ENCODE data around the gene RNF6.
"Not testable (repeated sequence)": the region's sequence is repeated elsewhere in the genome, so short reads cannot be mapped to it uniquely, and the experiment has no call there.

The RNF6 gene
- 67.3 to 174 (median 133) reads per million in 9 experiments for total RNA-seq

- H3K36me3 Mint-ChIP-seq (ENCODE audit: insufficient read depth): peaks cover 45% of the 10 kb centered on the region
- H3K27me3 Mint-ChIP-seq: peaks cover 5 to 10% of the 10 kb centered on the region in 2 donors
- DNase-seq (peak; percentile 82 to 91 (median 84)), ATAC-seq (replicated peaks) (peak; percentile 94)
- H3K4me1 Mint-ChIP-seq (ENCODE audit: low read depth in 2 of 2): peaks cover 29 to 30% of the 10 kb centered on the region in 2 donors
- H3K9me3 Mint-ChIP-seq: peaks cover 0 to 8% of the 10 kb centered on the region in 2 donors
- H3K27ac Mint-ChIP-seq: peak within 1 kb of the TSS; percentile 96 to 98
- H3K4me3 Mint-ChIP-seq: peak within 1 kb of the TSS; percentile 96 to 99
Observed at GRCh38 chr13:26221721-26222519, at the start of gene RNF6. TSS of gene RNF6 (minus strand) at chr13:26222314. CDS start at chr13:26219649, 2,665 bp downstream.

- Mint-ChIP-seq H3K36me3 (ENCODE audit: insufficient read depth) (peaks cover 1% of the 10 kb centered on the region), H3K4me3 (no peak overlapping the region), H3K27ac (no peak overlapping the region), H3K27me3 (no peaks in the 10 kb centered on the region), H3K4me1 (ENCODE audit: low read depth in 2 of 2) (peaks cover 21 to 32% of the 10 kb centered on the region in 2 donors), H3K9me3 (no peaks in the 10 kb centered on the region)
- no peak for DNase-seq
- no peak for ATAC-seq (replicated peaks)
Observed at GRCh38 chr13:26270707-26271106, 48.6 kb upstream of the RNF6 start.

GRCh38 chr13:26266311-26266710 is 44.2 kb upstream of the RNF6 start:
- Mint-ChIP-seq H3K27me3 (no peaks in the 10 kb centered on the region), H3K4me1 (ENCODE audit: low read depth in 2 of 2) (peaks cover 32 to 33% of the 10 kb centered on the region in 2 donors), H3K27ac (no peak overlapping the region), H3K9me3 (no peaks in the 10 kb centered on the region), H3K4me3 (no peak overlapping the region), H3K36me3 (ENCODE audit: insufficient read depth) (no peaks in the 10 kb centered on the region)
- no peak for ATAC-seq (replicated peaks)
- no peak for DNase-seq

- Mint-ChIP-seq H3K27me3 (no peaks in the 10 kb centered on the region), H3K4me3 (no peak overlapping the region), H3K36me3 (ENCODE audit: insufficient read depth) (peaks cover 2% of the 10 kb centered on the region), H3K27ac (no peak overlapping the region), H3K4me1 (ENCODE audit: low read depth in 2 of 2) (peaks cover 31 to 45% of the 10 kb centered on the region in 2 donors), H3K9me3 (no peaks in the 10 kb centered on the region)
- ATAC-seq (replicated peaks): no peak
- DNase-seq: no peak
Observed at GRCh38 chr13:26262156-26262555, 40.0 kb upstream of the RNF6 start.

- ATAC-seq (replicated peaks): no peak
- no peak overlapping the region for H3K27ac Mint-ChIP-seq
- H3K4me1 Mint-ChIP-seq (ENCODE audit: low read depth in 2 of 2): peaks cover 21 to 49% of the 10 kb centered on the region in 2 donors
- no peaks in the 10 kb centered on the region for H3K9me3 Mint-ChIP-seq
- peaks cover 6% of the 10 kb centered on the region for H3K36me3 Mint-ChIP-seq (ENCODE audit: insufficient read depth)
- DNase-seq: no peak
- H3K27me3 Mint-ChIP-seq: no peaks in the 10 kb centered on the region
- no peak overlapping the region for H3K4me3 Mint-ChIP-seq
Observed at GRCh38 chr13:26259634-26260033, 37.5 kb upstream of the RNF6 start.

GRCh38 chr13:26257049-26257448 is 34.9 kb upstream of the RNF6 start:
- no peak for DNase-seq
- H3K9me3 Mint-ChIP-seq: no peaks in the 10 kb centered on the region
- H3K4me1 Mint-ChIP-seq (ENCODE audit: low read depth in 2 of 2): peaks cover 19 to 51% of the 10 kb centered on the region in 2 donors
- no peaks in the 10 kb centered on the region for H3K27me3 Mint-ChIP-seq
- H3K4me3 Mint-ChIP-seq: no peak overlapping the region
- peak overlapping the region in 1 of 2 donors; percentile 22 for H3K27ac Mint-ChIP-seq
- peaks cover 17% of the 10 kb centered on the region for H3K36me3 Mint-ChIP-seq (ENCODE audit: insufficient read depth)
- no peak for ATAC-seq (replicated peaks)

GRCh38 chr13:26255691-26256277 is 33.7 kb upstream of the RNF6 start:
- Mint-ChIP-seq H3K9me3 (no peaks in the 10 kb centered on the region), H3K27me3 (no peaks in the 10 kb centered on the region), H3K4me3 (peak overlapping the region in 1 of 2 donors; percentile 96), H3K27ac (no peak overlapping the region), H3K36me3 (ENCODE audit: insufficient read depth) (peaks cover 16% of the 10 kb centered on the region), H3K4me1 (ENCODE audit: low read depth in 2 of 2) (peaks cover 16 to 42% of the 10 kb centered on the region in 2 donors)
- ATAC-seq (replicated peaks) (no peak), DNase-seq (no peak)

- Mint-ChIP-seq H3K36me3 (ENCODE audit: insufficient read depth) (peaks cover 14% of the 10 kb centered on the region), H3K27ac (peak overlapping the region; percentile 23 to 67), H3K4me1 (ENCODE audit: low read depth in 2 of 2) (peaks cover 13 to 37% of the 10 kb centered on the region in 2 donors), H3K4me3 (peak overlapping the region; percentile 92 to 96), H3K9me3 (no peaks in the 10 kb centered on the region), H3K27me3 (no peaks in the 10 kb centered on the region)
- ATAC-seq (replicated peaks) (no peak), DNase-seq (no peak)
Observed at GRCh38 chr13:26255115-26255514, 33.0 kb upstream of the RNF6 start.

- Mint-ChIP-seq H3K9me3 (no peaks in the 10 kb centered on the region), H3K27ac (peak overlapping the region; percentile 23 to 67), H3K27me3 (no peaks in the 10 kb centered on the region), H3K36me3 (ENCODE audit: insufficient read depth) (peaks cover 14% of the 10 kb centered on the region), H3K4me3 (peak overlapping the region; percentile 92 to 96), H3K4me1 (ENCODE audit: low read depth in 2 of 2) (peaks cover 11 to 32% of the 10 kb centered on the region in 2 donors)
- ATAC-seq (replicated peaks) (peak; percentile 57), DNase-seq (peak; percentile 46 to 57 (median 47))
Observed at GRCh38 chr13:26254583-26255111, 32.5 kb upstream of the RNF6 start.

- DNase-seq (peak; percentile 87 to 92 (median 87)), ATAC-seq (replicated peaks) (peak; percentile 83)
- peaks cover 14% of the 10 kb centered on the region for H3K36me3 Mint-ChIP-seq (ENCODE audit: insufficient read depth)
- no peaks in the 10 kb centered on the region for H3K9me3 Mint-ChIP-seq
- peak within 1 kb of the TSS; percentile 79 to 95 for H3K27ac Mint-ChIP-seq
- H3K4me3 Mint-ChIP-seq: peak within 1 kb of the TSS; percentile 92 to 96
- H3K27me3 Mint-ChIP-seq: no peaks in the 10 kb centered on the region
- H3K4me1 Mint-ChIP-seq (ENCODE audit: low read depth in 2 of 2): peaks cover 9 to 30% of the 10 kb centered on the region in 2 donors
Observed at GRCh38 chr13:26253787-26254582, 31.9 kb upstream of the RNF6 start, which contains the start of gene CDK8. TSS of gene CDK8 (plus strand) at chr13:26254129. CDS start at chr13:26254642, 513 bp downstream.

- ATAC-seq (replicated peaks): no peak
- no peak for DNase-seq
- Mint-ChIP-seq H3K9me3 (no peaks in the 10 kb centered on the region), H3K27ac (peak overlapping the region; percentile 79 to 95), H3K4me1 (ENCODE audit: low read depth in 2 of 2) (peaks cover 9 to 30% of the 10 kb centered on the region in 2 donors), H3K27me3 (no peaks in the 10 kb centered on the region), H3K36me3 (ENCODE audit: insufficient read depth) (peaks cover 14% of the 10 kb centered on the region), H3K4me3 (peak overlapping the region; percentile 92 to 96)
Observed at GRCh38 chr13:26253262-26253786, 31.2 kb upstream of the RNF6 start.

GRCh38 chr13:26252006-26252405 is 29.9 kb upstream of the RNF6 start:
- H3K4me3 Mint-ChIP-seq; H3K9me3 Mint-ChIP-seq; ATAC-seq (replicated peaks); H3K27me3 Mint-ChIP-seq; H3K27ac Mint-ChIP-seq; DNase-seq: not testable (repeated sequence)
- peaks cover 14% of the 10 kb centered on the region for H3K36me3 Mint-ChIP-seq (ENCODE audit: insufficient read depth)
- H3K4me1 Mint-ChIP-seq (ENCODE audit: low read depth in 2 of 2): peaks cover 9 to 21% of the 10 kb centered on the region in 2 donors

- H3K27ac Mint-ChIP-seq: no peak overlapping the region
- DNase-seq (no peak), ATAC-seq (replicated peaks) (no peak)
- no peaks in the 10 kb centered on the region for H3K9me3 Mint-ChIP-seq
- peaks cover 10% of the 10 kb centered on the region for H3K36me3 Mint-ChIP-seq (ENCODE audit: insufficient read depth)
- H3K27me3 Mint-ChIP-seq: no peaks in the 10 kb centered on the region
- peaks cover 1 to 4% of the 10 kb centered on the region in 2 donors for H3K4me1 Mint-ChIP-seq (ENCODE audit: low read depth in 2 of 2)
- H3K4me3 Mint-ChIP-seq: no peak overlapping the region
Observed at GRCh38 chr13:26249551-26249950, 27.4 kb upstream of the RNF6 start.
